ENCODE results near the gene MYO9A.

DNA sequence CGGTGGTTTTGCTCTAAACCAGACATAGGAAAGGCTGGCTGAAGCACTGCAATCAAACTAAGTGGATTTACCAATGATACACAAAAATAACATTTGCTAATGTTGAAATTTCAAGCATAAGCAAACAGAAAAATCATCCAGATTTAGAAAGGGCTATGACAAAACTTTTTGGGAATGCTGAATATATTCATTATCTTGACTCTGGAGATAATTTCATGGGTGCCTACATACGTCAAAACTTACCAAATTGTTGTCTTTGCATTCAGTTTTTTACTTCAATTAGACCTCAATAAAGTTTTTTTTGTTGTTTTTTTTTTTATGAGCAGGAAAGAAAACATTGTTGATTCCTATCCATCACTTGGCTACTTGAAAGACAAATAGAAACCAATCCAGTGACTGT, 166.8 kb downstream of the MYO9A start:
- TF ChIP-seq POLR2A (IDR thresholded peaks at IDR 0.05; ENCODE audit: low read length): no peak
- TF ChIP-seq GATA1 (IDR thresholded peaks at IDR 0.05; ENCODE audit: low read depth, low read length): no peak
